Lower leg skin (tissue), 3 donors: Measurements from ENCODE around the gene VRTN.

Experiments
- POLR2A ChIP-seq, 2 donors: fragments of 450-650 bp; IDR thresholded peaks; one replicate each; pipeline ENCODE4 v1.6.1; 2016 to 2017; ENCODE audit warnings: antibody characterized with exemption in 2 of 2, mild to moderate bottlenecking in 1 of 2, moderate library complexity in 1 of 2
- TF ChIP-seq, protein P1 (sequence below), 3 donors: fragments of 450-650 bp; IDR thresholded peaks; one replicate each; pipeline ENCODE4 v1.5.1; 2016; ENCODE audit warnings: antibody characterized with exemption in 3 of 3, mild to moderate bottlenecking in 3 of 3, moderate library complexity in 2 of 3

GRCh38 chr14:74312161-74312560 lies 36.1 kb upstream of the VRTN start:
- no peak for TF ChIP-seq POLR2A (IDR thresholded peaks at IDR 0.05)
- TF ChIP-seq, protein P1, sequence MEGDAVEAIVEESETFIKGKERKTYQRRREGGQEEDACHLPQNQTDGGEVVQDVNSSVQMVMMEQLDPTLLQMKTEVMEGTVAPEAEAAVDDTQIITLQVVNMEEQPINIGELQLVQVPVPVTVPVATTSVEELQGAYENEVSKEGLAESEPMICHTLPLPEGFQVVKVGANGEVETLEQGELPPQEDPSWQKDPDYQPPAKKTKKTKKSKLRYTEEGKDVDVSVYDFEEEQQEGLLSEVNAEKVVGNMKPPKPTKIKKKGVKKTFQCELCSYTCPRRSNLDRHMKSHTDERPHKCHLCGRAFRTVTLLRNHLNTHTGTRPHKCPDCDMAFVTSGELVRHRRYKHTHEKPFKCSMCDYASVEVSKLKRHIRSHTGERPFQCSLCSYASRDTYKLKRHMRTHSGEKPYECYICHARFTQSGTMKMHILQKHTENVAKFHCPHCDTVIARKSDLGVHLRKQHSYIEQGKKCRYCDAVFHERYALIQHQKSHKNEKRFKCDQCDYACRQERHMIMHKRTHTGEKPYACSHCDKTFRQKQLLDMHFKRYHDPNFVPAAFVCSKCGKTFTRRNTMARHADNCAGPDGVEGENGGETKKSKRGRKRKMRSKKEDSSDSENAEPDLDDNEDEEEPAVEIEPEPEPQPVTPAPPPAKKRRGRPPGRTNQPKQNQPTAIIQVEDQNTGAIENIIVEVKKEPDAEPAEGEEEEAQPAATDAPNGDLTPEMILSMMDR (IDR thresholded peaks at IDR 0.05) = no peak
